Heart right ventricle (tissue), 16 donors: ENCODE data around the gene TNIP1. TPM values are rescaled to one million over a fixed set of nuclear protein-coding genes. Genes with fewer than 3 reads are reported as not detected.

Experiments
- ATAC-seq, 8 donors: fragments of 200-7000 bp; cut with Tn5 transposase; one replicate each; pipeline ENCODE4 v1.9.1; 2020; ENCODE audit warnings: mild to moderate bottlenecking in 8 of 8, moderate library complexity in 8 of 8, moderate number of reproducible peaks in 1 of 8
- DNase-seq, 2 donors: peaks; one replicate each; pipeline ENCODE4 v3.0.0-alpha.2; 2020
- H3K27ac ChIP-seq, 10 donors: fragments of 200-600 bp; sonication (generic) in 2 of 10; one replicate each; pipeline versions ENCODE4 v1.5.0 to v1.8.0; 2020 to 2022; ENCODE audit warnings: mild to moderate bottlenecking in 3 of 10
- H3K27me3 ChIP-seq, 7 donors: fragments of 200-600 bp; one replicate each; pipeline ENCODE4 v1.8.0; 2021 to 2022; ENCODE audit warnings: mild to moderate bottlenecking in 2 of 7
- H3K36me3 ChIP-seq, 9 donors: fragments of 200-600 bp; sonication (generic) in 1 of 9; one replicate each; pipeline versions ENCODE4 v1.5.0 to v1.8.0; 2020 to 2022; ENCODE audit warnings: mild to moderate bottlenecking in 2 of 9
- H3K4me1 ChIP-seq, 9 donors: fragments of 200-600 bp; sonication (generic) in 1 of 9; one replicate each; pipeline versions ENCODE4 v1.5.0 to v1.8.0; 2020 to 2022; ENCODE audit warnings: mild to moderate bottlenecking in 4 of 9
- H3K4me3 ChIP-seq, 10 donors: fragments of 200-600 bp; sonication (generic) in 2 of 10; one replicate each; pipeline versions ENCODE4 v1.5.0 to v1.8.0; 2020 to 2022; ENCODE audit warnings: mild to moderate bottlenecking in 7 of 10, moderate library complexity in 2 of 10
- H3K9me3 ChIP-seq, 11 donors: fragments of 200-600 bp in 10 of 11; sonication (generic) in 2 of 11; one replicate each; pipeline versions ENCODE4 v1.5.0 to v1.8.0; 2013 to 2022; ENCODE audit warnings: mild to moderate bottlenecking in 2 of 11, control low read depth in 1 of 11, moderate library complexity in 1 of 11
- WGBS, 2 donors: extraction: QIAGEN DNeasy Blood & Tissue Kit; methylation state at CpG; one replicate each; pipeline ENCODE4 v1.1.7; 2013; ENCODE audit warnings: inconsistent platforms in 1 of 2; 5-methylcytosine and 5-hydroxymethylcytosine counted together
- intact Hi-C, 10 donors: fragments of 100-400 bp; cut with DNase I; formaldehyde crosslinking; loops; one replicate each; pipeline versions ENCODE4 v1.11.1 to v1.14.2; 2022
- polyA plus RNA-seq, 2 donors: library from polyadenylated mRNA; stranded (reverse); fragments of 200-250 nt; gene quantifications; one replicate each; pipeline ENCODE4 v1.2.3, GENCODE V29; 2013
- total RNA-seq, 10 donors: library from RNA; stranded (reverse); fragmentation: NEBNext Ultra II Directional in 3 of 10; extraction: Animal tissue kit (Norgen Biotek cat#: 25700) in 3 of 10; gene quantifications; one replicate each; pipeline versions ENCODE4 v1.2.1 to v1.2.4, GENCODE V29; 2021 to 2023
- TF ChIP-seq, protein P1 (sequence below), 9 donors: fragments of 200-600 bp; sonication (generic) in 2 of 9; IDR thresholded peaks; one replicate each; pipeline versions ENCODE4 v1.5.0 to v1.8.0; 2021 to 2022; ENCODE audit warnings: antibody characterized with exemption in 9 of 9, mild to moderate bottlenecking in 5 of 9, moderate library complexity in 1 of 9
- donor health status: Arrhythmogenic right ventricular cardiomyopathy.
- donor health status: ischemic (EF 13 %, LVEDD 7.1; RV severe dilation, severe dysfunction).
- donor health status: healthy with polysubstance abuse.
- donor health status: DM: no; HTN: yes; CAD: no.
- donor health status: DM: no; HTN: no; CAD: no.
- donor health status: ischemic (EF 25% LVEDD 6.9; RV normal size, moderate dysfunction).
- donor health status: ischemic (EF 25% LVEDD 5.7; RV mildly dilated, moderate dysfunction).
- donor health status: healthy.
- donor health status: DM: yes; HTN: yes; CAD: no.
- donor health status: Ischemic cardiomyopathy.
- donor health status: ischemic (EF 35%, LVEDD 5.7; RV mildly dilated, moderate dysfunction).
- donor health status: nonischemic (EF 11% LVEDD 7.7; RV severe dilation, severe dysfunction).
- donor health status: DM: yes; HTN: yes; CAD: no.
- donor health status: PGD.
- donor health status: ischemic (EF 29% LVEDD 5.4; RV normal size, mild dysfunction).
- donor health status: nonischemic (EF 23%, LVEDD 6.1; RV moderate dilation, normal function).

Gene TNIP1
- total and polyA plus RNA-seq, 12 donors: 63.8 to 130 (median 124) TPM

DNA sequence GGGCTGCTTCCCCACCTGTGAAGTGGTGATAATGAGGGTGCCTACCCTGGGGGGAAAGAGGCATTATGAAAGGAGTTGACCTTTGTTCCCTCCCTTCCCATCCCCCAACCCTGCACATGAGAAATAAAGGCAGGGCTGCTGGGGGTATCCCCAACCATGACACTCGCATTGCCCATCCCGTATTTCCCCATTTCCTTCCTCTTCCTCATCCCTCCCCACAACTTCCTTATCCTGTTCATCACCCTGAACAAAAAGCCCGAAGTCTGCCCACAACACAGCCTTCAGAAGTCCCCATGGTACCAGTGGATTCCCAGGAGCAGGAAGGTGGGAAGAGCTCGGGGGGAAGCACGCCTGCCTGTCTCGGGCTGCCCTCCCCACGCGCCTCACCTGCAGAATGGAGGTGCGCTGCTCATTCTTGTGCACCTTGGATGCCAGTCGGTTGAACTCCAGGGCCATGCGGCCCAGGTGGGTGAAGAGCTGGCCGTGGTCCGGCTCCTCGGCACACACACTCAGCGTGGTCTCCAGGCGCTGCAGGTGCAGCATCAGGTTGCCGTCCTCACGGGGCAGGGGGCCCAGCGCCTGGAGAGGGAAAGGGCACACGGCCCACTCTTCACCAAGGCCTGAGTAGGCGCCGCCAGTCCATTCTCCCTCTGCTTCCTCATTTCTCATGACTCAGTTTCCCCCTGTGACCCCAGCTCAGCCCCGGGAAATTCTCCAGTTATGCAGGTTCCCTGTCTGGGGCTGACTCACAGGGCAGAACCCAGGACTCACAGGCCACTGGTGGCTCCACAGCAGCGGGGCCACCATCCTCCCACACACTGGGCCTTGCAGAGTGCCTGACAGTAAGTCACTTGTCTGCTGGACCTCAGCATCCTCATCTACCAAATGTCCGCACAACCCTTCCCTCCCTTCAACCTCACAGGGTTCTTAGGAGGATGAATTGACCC is 24.2 kb downstream of the TNIP1 start:
- WGBS, 2 donors: 92 to 95% methylated on average over 25 of the region's 25 CpGs
- peaks cover 0 to 98% (median 42%) of the 10 kb centered on the region in 9 donors for H3K36me3 ChIP-seq
- H3K4me3 ChIP-seq: no peak overlapping the region
- peak overlapping the region in 1 of 10 donors; percentile 42 for H3K27ac ChIP-seq
- peaks cover 18 to 95% (median 40%) of the 10 kb centered on the region in 9 donors for H3K4me1 ChIP-seq
- H3K9me3 ChIP-seq: no peaks in the 10 kb centered on the region
- intact Hi-C loops: loop anchor here in 2 of 10 donors (5.0 to 10.0 kb wide), 2 partner anchors 178 to 186 kb away; no protein-coding TSS in a partner anchor
- ATAC-seq (no peak), DNase-seq (no peak)
- no peaks in the 10 kb centered on the region for H3K27me3 ChIP-seq
- TF ChIP-seq, protein P1, sequence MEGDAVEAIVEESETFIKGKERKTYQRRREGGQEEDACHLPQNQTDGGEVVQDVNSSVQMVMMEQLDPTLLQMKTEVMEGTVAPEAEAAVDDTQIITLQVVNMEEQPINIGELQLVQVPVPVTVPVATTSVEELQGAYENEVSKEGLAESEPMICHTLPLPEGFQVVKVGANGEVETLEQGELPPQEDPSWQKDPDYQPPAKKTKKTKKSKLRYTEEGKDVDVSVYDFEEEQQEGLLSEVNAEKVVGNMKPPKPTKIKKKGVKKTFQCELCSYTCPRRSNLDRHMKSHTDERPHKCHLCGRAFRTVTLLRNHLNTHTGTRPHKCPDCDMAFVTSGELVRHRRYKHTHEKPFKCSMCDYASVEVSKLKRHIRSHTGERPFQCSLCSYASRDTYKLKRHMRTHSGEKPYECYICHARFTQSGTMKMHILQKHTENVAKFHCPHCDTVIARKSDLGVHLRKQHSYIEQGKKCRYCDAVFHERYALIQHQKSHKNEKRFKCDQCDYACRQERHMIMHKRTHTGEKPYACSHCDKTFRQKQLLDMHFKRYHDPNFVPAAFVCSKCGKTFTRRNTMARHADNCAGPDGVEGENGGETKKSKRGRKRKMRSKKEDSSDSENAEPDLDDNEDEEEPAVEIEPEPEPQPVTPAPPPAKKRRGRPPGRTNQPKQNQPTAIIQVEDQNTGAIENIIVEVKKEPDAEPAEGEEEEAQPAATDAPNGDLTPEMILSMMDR (IDR thresholded peaks at IDR 0.05): no peak

DNA sequence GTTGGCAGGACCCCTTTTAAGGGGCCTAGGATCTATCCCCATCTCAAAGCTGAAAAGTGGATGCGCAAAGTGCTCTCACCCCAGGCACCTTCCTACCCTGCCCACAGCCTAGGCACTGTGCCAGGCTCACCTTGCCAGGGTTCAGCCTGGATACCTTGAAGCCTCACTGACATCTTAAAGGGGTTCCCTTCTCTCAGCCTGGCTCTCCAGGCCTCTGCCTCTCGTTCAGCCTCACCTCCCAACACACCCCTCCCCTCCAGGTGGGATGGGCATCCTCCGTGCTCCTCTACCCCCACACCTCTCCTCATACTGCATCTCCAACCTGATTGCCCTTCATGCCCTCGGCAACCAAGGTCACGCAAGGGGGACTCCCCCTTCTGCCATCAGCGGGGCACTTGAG is 25.5 kb downstream of the TNIP1 start:
- H3K4me1 ChIP-seq: peaks cover 15 to 84% (median 31%) of the 10 kb centered on the region in 9 donors

DNA sequence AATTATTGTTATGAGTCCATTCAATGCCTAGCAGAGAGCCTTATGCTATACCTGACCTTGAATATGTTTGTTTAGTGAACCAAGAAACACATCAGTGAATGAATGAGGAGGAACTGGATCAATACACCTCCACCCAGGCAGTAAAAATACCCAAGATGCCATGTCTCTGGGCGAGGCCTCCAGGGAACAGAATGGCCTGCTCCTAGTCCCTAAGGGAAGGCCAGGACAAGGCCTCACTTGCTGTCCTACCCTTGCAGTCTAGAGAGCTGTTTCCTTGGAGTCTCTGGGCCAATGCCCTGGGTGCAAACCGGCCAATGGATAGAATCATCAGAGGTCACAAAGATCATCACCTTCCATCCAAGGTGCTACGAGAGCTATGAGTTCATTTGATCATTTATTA is 26.1 kb downstream of the TNIP1 start:
- peaks cover 10 to 77% (median 24%) of the 10 kb centered on the region in 9 donors for H3K4me1 ChIP-seq
- TF ChIP-seq, protein P1 (IDR thresholded peaks at IDR 0.05): no peak

More for the DNA sequence above, 25.5 kb downstream of the TNIP1 start:
- Histone ChIP-seq H3K9me3 (no peaks in the 10 kb centered on the region), H3K4me3 (no peak overlapping the region), H3K27ac (peak overlapping the region in 3 of 10 donors; percentile 6 to 15 (median 14)), H3K27me3 (no peaks in the 10 kb centered on the region), H3K36me3 (peaks cover 0 to 98% (median 40%) of the 10 kb centered on the region in 9 donors)
- no peak for ATAC-seq
- WGBS, 2 donors: 61 to 68% methylated on average over 6 of the region's 6 CpGs
- TF ChIP-seq, protein P1 (IDR thresholded peaks at IDR 0.05): no peak
- no peak for DNase-seq
- intact Hi-C loops: loop anchor here in 2 of 10 donors (5.0 to 10.0 kb wide), 2 partner anchors 179 to 187 kb away; no protein-coding TSS in a partner anchor

DNA sequence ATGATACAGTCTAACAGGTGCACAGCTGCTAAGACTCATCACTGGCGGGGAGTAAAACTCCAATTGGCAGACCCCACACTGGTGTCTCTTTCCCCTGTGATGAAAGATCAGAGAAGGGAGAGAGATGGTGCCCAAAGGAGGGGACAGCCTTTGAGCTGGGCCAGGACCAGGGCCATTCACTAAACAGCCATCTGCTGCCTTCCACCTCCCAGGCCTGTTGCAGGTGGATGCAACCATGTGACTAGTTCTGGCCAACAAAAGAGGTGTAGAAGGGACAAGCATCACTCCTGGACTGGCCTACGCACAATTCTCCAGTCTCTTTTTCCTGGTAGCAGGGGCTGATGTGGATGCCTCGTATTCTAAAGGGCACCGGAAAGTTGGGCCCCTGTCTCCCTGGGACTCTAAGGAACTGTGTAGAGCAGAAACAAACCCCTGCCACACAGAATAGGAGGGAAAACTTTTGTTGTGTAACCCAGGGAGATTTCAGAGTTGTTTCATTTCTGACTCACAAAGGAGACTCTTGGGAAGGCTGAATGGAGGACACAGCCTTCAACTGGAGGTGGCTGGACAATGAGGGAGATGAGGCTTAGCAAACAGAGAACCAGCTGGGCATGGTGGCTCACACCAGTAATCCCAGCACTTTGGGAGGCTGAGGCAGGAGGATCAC is 26.9 kb downstream of the TNIP1 start:
- WGBS, 2 donors: 96 to 100% methylated on average over 4 of the region's 4 CpGs
- Histone ChIP-seq H3K4me1 (peaks cover 8 to 70% (median 19%) of the 10 kb centered on the region in 9 donors), H3K27ac (peak overlapping the region in 1 of 10 donors; percentile 14), H3K9me3 (no peaks in the 10 kb centered on the region), H3K36me3 (peaks cover 0 to 100% (median 46%) of the 10 kb centered on the region in 9 donors), H3K4me3 (no peak overlapping the region), H3K27me3 (no peaks in the 10 kb centered on the region)
- intact Hi-C loops: loop anchor here in 6 of 10 donors (2.0 to 10.0 kb wide), 6 partner anchors 61 to 183 kb away; no protein-coding TSS in a partner anchor
- TF ChIP-seq, protein P1 (IDR thresholded peaks at IDR 0.05): no peak
- ATAC-seq (no peak), DNase-seq (no peak)

More for the DNA sequence above, 26.1 kb downstream of the TNIP1 start:
- no peak overlapping the region for H3K4me3 ChIP-seq
- no peak for ATAC-seq
- intact Hi-C loops: loop anchor here in 4 of 10 donors (5.0 to 10.0 kb wide), 5 partner anchors 108 to 188 kb away; no protein-coding TSS in a partner anchor
- H3K9me3 ChIP-seq: no peaks in the 10 kb centered on the region
- WGBS, 2 donors: 92 to 96% methylated on average over 3 of the region's 3 CpGs
- H3K27ac ChIP-seq: peak overlapping the region in 1 of 10 donors; percentile 14
- H3K36me3 ChIP-seq: peaks cover 0 to 98% (median 40%) of the 10 kb centered on the region in 9 donors
- no peaks in the 10 kb centered on the region for H3K27me3 ChIP-seq
- DNase-seq: no peak
